K562 (cell line): Measurements from ENCODE around the gene PCDHGB7. TPM values are rescaled to one million over a fixed set of nuclear protein-coding genes. Genes with fewer than 3 reads are reported as not detected.

Experiments
- ATAC-seq: fragments of 200-7000 bp; cut with Tn5 transposase; 3 replicates; pipeline ENCODE4 v1.9.1; 2020; ENCODE audit warnings: moderate library complexity
- BruUV-seq: library from RNA; stranded (reverse); fragments of 400-500 nt; replicated peaks from 2 replicates; lab custom pipeline; 2021; lab: Mats Ljungman, UMichigan
- CTCF ChIA-PET: fragments of 300-600 bp; formaldehyde crosslinking; extraction: SDS; loops from one replicate; lab custom pipeline; 2021; ENCODE audit warnings: low intra/inter-chr PET ratio; lab: Yijun Ruan, JAX
- POLR2A ChIA-PET: fragments of 300-600, 350-650 bp; sonication (Branson Sonifier 250); formaldehyde crosslinking; extraction: SDS; loops from one replicate; lab custom pipeline; 2021; ENCODE audit warnings: antibody characterized with exemption, inconsistent platforms; lab: Yijun Ruan, JAX
- DNase-seq, 4 experiments: peaks; one replicate each; pipeline versions ENCODE4 v3.0.0 to v3.0.0-alpha.2; 2011 to 2018; ENCODE audit warnings: low spot score in 3 of 4, mixed read lengths in 3 of 4; ENCODE audit errors: extremely low read depth in 1 of 4
- FAIRE-seq: peaks from 2 replicates; lab custom pipeline; 2011; peaks lifted over from hg19 to GRCh38; lab: Jason Lieb, UNC
- H2AFZ ChIP-seq: 2 replicates; pipeline ENCODE4 v1.6.0; 2011; ENCODE audit warnings: low read depth, low read length, control low read depth, inconsistent platforms
- H3K27ac ChIP-seq: fragments of 200-600 bp; 3 replicates; pipeline ENCODE4 v1.8.0; 2011; ENCODE audit warnings: low read depth, mild to moderate bottlenecking, control low read depth, inconsistent platforms, low read length, moderate library complexity, mixed read lengths; ENCODE audit errors: extremely low read depth
- H3K27me3 ChIP-seq, 2 experiments: fragments of 300-600 bp in 1 of 2; 2 replicates in 1 of 2; 3 replicates in 1 of 2; pipeline versions ENCODE4 v1.6.0 to v1.8.0; 2011; ENCODE audit warnings: inconsistent platforms in 2 of 2, low read length in 2 of 2, mild to moderate bottlenecking in 1 of 2, mixed read lengths in 1 of 2, moderate library complexity in 1 of 2; ENCODE audit not compliant: control insufficient read depth in 2 of 2, insufficient read depth in 2 of 2
- H3K36me3 ChIP-seq: fragments of 300-600 bp; 3 replicates; pipeline ENCODE4 v1.8.0; 2011; ENCODE audit warnings: mild to moderate bottlenecking, low read length, inconsistent platforms; ENCODE audit not compliant: control insufficient read depth, insufficient read depth
- H3K4me1 ChIP-seq, 2 experiments: fragments of 200-600 bp in 1 of 2; replicated peaks in 1 of 2; 2 replicates in 1 of 2; 3 replicates in 1 of 2; pipeline versions ENCODE4 v1.5.1 to v1.8.0; 2011; ENCODE audit warnings: inconsistent platforms in 2 of 2, low read length in 2 of 2, mild to moderate bottlenecking in 1 of 2, mixed read lengths in 1 of 2, moderate library complexity in 1 of 2; ENCODE audit not compliant: control insufficient read depth in 2 of 2, insufficient read depth in 2 of 2
- H3K4me2 ChIP-seq: 2 replicates; pipeline ENCODE4 v1.6.1; 2011; ENCODE audit warnings: low read length, control low read depth, inconsistent platforms, mixed read lengths; ENCODE audit not compliant: insufficient read depth
- H3K4me3 ChIP-seq: fragments of 200-600 bp; sonication (generic), shearing (Covaris generic); 2 replicates; pipeline ENCODE4 v1.5.1; 2016; ENCODE audit warnings: control low read depth, inconsistent platforms
- H3K79me2 ChIP-seq: fragments of 200-600 bp; 3 replicates; pipeline ENCODE4 v1.8.0; 2011; ENCODE audit warnings: low read length, inconsistent platforms; ENCODE audit not compliant: control insufficient read depth, insufficient read depth
- H3K9ac ChIP-seq, 2 experiments: 2 replicates each; pipeline versions ENCODE4 v1.6.0 to v1.6.1; 2011; ENCODE audit warnings: low read depth in 2 of 2, low read length in 2 of 2, control low read depth in 1 of 2, inconsistent platforms in 1 of 2, mild to moderate bottlenecking in 1 of 2, mixed read lengths in 1 of 2; ENCODE audit not compliant: insufficient read depth in 1 of 2
- H3K9me1 ChIP-seq: one replicate; pipeline ENCODE4 v1.6.0; 2011; ENCODE audit warnings: inconsistent platforms, mild to moderate bottlenecking, low read length, moderate library complexity; ENCODE audit not compliant: control insufficient read depth, insufficient read depth
- H3K9me3 ChIP-seq: replicated peaks from 2 replicates; pipeline ENCODE4 v1.5.1; 2011; ENCODE audit warnings: low read depth, low read length, inconsistent platforms; ENCODE audit not compliant: control insufficient read depth, insufficient read depth
- H4K20me1 ChIP-seq: replicated peaks from 2 replicates; pipeline ENCODE4 v1.6.1; 2011; ENCODE audit warnings: low read length, inconsistent platforms, mixed read lengths; ENCODE audit not compliant: control insufficient read depth, insufficient read depth
- ESRRB ChIP-seq: fragments of 250-450 bp; sonication (Bioruptor Pico); IDR thresholded peaks from 2 replicates; pipeline ENCODE4 v1.5.0; 2020; ENCODE audit warnings: mild to moderate bottlenecking, moderate library complexity, borderline replicate concordance
- LARP7 ChIP-seq: fragments of 450-650 bp; IDR thresholded peaks from 2 replicates; pipeline ENCODE4 v1.6.1; 2016
- SMC3 ChIP-seq: conservative IDR thresholded peaks from 2 replicates; pipeline ENCODE4 v1.6.1; 2011; ENCODE audit warnings: low read depth, low read length, improper control_type of control experiment; ENCODE audit not compliant: insufficient read depth
- TAF1 ChIP-seq: IDR thresholded peaks from 2 replicates; pipeline ENCODE4 v1.6.1; 2011; ENCODE audit warnings: mild to moderate bottlenecking, low read length, moderate library complexity; ENCODE audit not compliant: insufficient read depth, control insufficient read depth, severe bottlenecking; ENCODE audit errors: extremely low read depth
- THRAP3 ChIP-seq: fragments of 450-650 bp; IDR thresholded peaks from 2 replicates; pipeline ENCODE4 v1.6.1; 2016; ENCODE audit warnings: mild to moderate bottlenecking, inconsistent platforms, borderline replicate concordance
- ZBTB33 ChIP-seq: sonication (generic); formaldehyde crosslinking; IDR thresholded peaks from 2 replicates; pipeline ENCODE4 v1.8.1; 2023; ENCODE audit warnings: mild to moderate bottlenecking, missing genetic modification reagents
- WGBS: fragments of 100-300 bp; shearing (Covaris generic); methylation state at CpG from one replicate; pipeline ENCODE4 v1.1.6; 2016; ENCODE audit warnings: low coverage, mixed read lengths; ENCODE audit not compliant: insufficient coverage; ENCODE audit errors: missing lambda C conversion rate; 5-methylcytosine and 5-hydroxymethylcytosine counted together
- in situ Hi-C: fragments of 300-500 bp; cut with MboI; formaldehyde crosslinking; loops from 4 replicates; pipeline ENCODE4 v1.15.0; 2018; ENCODE audit warnings: inconsistent platforms, mixed read lengths
- intact Hi-C: fragments of 100-400 bp; cut with micrococcal nuclease; formaldehyde crosslinking; loops from 2 replicates; pipeline ENCODE4 v1.14.2; 2022
- polyA plus RNA-seq, 8 experiments: library from polyadenylated mRNA; depleted of rRNA in 4 of 8; stranded (reverse) in 5 of 8; unstranded in 3 of 8; fragments of >200 nt; fragmentation: Nextera tagmentation in 2 of 8; fragmentation: Illumina TruSeq in 1 of 8; extraction: Ambion mirVana in 2 of 8; extraction: Trizol in 1 of 8; gene quantifications; 2 replicates each; pipeline versions ENCODE4 v1.2.1 to v1.2.3, GENCODE V29; 2011 to 2014; ENCODE audit warnings: inconsistent platforms in 1 of 8, missing spikeins in 1 of 8
- total RNA-seq, 7 experiments: library from RNA; depleted of rRNA in 6 of 7; stranded (reverse); fragments of >200 nt in 6 of 7; fragmentation: Illumina TruSeq in 2 of 7; extraction: Trizol in 2 of 7; gene quantifications; 2 replicates each; pipeline versions ENCODE4 v1.2.1 to v1.2.3, GENCODE V29; 2011 to 2021; ENCODE audit warnings: low replicate concordance in 1 of 7
- TF ChIP-seq, protein P1 (sequence below): fragments of 200-800 bp; sonication (Bioruptor generic); IDR thresholded peaks from 2 replicates; pipeline ENCODE4 v1.6.1; 2017; ENCODE audit warnings: missing genetic modification characterization, missing compliant biosample characterization
- TF ChIP-seq, protein P2 (sequence below): fragments of 450-650 bp; IDR thresholded peaks from 2 replicates; pipeline ENCODE4 v1.6.1; 2016; ENCODE audit warnings: missing biosample characterization, missing genetic modification characterization

Gene PCDHGB7
- total and polyA plus RNA-seq, 9 of the 15 experiments (the other 6 are each of a cell fraction or from before 2014, with no cell fraction given), result 0.09 TPM; not detected in 8

GRCh38 chr5:141420855-141421488 lies 3.5 kb downstream of the PCDHGB7 start, which contains the start of gene PCDHGA11 (continued):
- TF ChIP-seq SMC3, result 0 out of 2 replicates have a peak, but pooled peaks have one; percentile 14
- TF ChIP-seq ZBTB33 (CRISPR knock-in tag), result peak; percentile 73
- no peak for TF ChIP-seq ESRRB (CRISPR knock-in tag)
- TF ChIP-seq, protein P1, sequence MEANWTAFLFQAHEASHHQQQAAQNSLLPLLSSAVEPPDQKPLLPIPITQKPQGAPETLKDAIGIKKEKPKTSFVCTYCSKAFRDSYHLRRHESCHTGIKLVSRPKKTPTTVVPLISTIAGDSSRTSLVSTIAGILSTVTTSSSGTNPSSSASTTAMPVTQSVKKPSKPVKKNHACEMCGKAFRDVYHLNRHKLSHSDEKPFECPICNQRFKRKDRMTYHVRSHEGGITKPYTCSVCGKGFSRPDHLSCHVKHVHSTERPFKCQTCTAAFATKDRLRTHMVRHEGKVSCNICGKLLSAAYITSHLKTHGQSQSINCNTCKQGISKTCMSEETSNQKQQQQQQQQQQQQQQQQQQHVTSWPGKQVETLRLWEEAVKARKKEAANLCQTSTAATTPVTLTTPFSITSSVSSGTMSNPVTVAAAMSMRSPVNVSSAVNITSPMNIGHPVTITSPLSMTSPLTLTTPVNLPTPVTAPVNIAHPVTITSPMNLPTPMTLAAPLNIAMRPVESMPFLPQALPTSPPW (CRISPR knock-in tag), result peak; percentile 11; the same call in 1 of the 2 replicates

DNA sequence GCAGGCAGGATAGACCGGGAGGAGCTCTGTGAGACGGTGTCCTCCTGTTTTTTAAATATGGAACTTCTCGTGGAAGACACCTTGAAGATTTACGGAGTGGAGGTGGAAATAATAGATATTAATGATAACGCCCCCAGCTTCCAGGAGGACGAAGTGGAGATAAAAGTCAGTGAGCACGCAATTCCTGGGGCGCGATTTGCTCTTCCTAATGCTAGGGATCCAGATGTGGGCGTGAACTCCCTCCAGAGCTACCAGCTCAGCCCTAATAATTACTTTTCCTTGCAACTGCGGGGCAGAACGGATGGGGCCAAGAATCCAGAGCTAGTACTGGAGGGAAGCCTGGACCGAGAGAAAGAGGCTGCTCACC lies 4.0 kb downstream of the PCDHGB7 start:
- no peak overlapping the region; the same call in 1 of the 2 replicates for H3K4me2 ChIP-seq
- H3K79me2 ChIP-seq, result no peaks in the 10 kb centered on the region
- H3K4me1 ChIP-seq, result peaks cover 0 to 23% of the 10 kb centered on the region in 2 experiments; a peak in 2 of 5 replicates
- ChIA-PET CTCF (interaction anchor here (0.6 to 2.0 kb wide), 5 partner anchors 9 to 142 kb away, joined by 3 to 6 read pairs (median 3); no protein-coding TSS in a partner anchor), POLR2A (interaction anchor here (0.5 to 1.5 kb wide), 4 partner anchors 9 to 535 kb away, joined by 3 to 7 read pairs (median 4); partner anchors contain the start of gene PCDHGA10)
- WGBS, result 9% methylated on average over 13 of the region's 13 CpGs
- H2AFZ ChIP-seq, result no peak overlapping the region
- BruUV-seq, result no TSS peak
- H3K4me3 ChIP-seq, result peak overlapping the region; percentile 17; the same call in 1 of the 2 replicates
- no peaks in the 10 kb centered on the region for H3K9me1 ChIP-seq
- H4K20me1 ChIP-seq, result no peaks in the 10 kb centered on the region
- FAIRE-seq (no peak), ATAC-seq (no peak), DNase-seq (no peak)
- H3K27ac ChIP-seq, result no peak overlapping the region
- intact Hi-C loops, result loop anchor here (2.0 to 5.0 kb wide), 2 partner anchors 91 to 137 kb away; no protein-coding TSS in a partner anchor
- 0 out of 2 replicates have a peak, but pooled peaks cover 1% of the 10 kb centered on the region for H3K9me3 ChIP-seq
- no peaks in the 10 kb centered on the region for H3K36me3 ChIP-seq
- peaks cover 0 to 41% of the 10 kb centered on the region in 2 experiments; a peak in 3 of 5 replicates for H3K27me3 ChIP-seq
- H3K9ac ChIP-seq, result no peak overlapping the region
- in situ Hi-C loops, result loop anchor here (5.0 kb wide), 2 partner anchors 101 to 141 kb away; no protein-coding TSS in a partner anchor
- no peak for TF ChIP-seq LARP7
- TF ChIP-seq THRAP3, result no peak
- TF ChIP-seq, protein P2, sequence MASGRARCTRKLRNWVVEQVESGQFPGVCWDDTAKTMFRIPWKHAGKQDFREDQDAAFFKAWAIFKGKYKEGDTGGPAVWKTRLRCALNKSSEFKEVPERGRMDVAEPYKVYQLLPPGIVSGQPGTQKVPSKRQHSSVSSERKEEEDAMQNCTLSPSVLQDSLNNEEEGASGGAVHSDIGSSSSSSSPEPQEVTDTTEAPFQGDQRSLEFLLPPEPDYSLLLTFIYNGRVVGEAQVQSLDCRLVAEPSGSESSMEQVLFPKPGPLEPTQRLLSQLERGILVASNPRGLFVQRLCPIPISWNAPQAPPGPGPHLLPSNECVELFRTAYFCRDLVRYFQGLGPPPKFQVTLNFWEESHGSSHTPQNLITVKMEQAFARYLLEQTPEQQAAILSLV (tag), result no peak
- TF ChIP-seq TAF1, result no peak
